ENCODE data around the gene BTG2. TPM values are rescaled to one million over a fixed set of nuclear protein-coding genes. Genes with fewer than 3 reads are reported as not detected.
A peak's percentile ranks its signal among the peaks of the same experiment; 100 is the strongest.

The BTG2 gene
- total RNA-seq, 4 donors from 2014 or later = 76.3 to 654 (median 238) TPM

- peak; percentile 73 for DNase-seq (ENCODE audit: low spot score)
- no peak for TF ChIP-seq CTCF (IDR thresholded peaks at IDR 0.05)
- ATAC-seq (ENCODE audit: low FRiP score) = peak; percentile 80
Measured at GRCh38 chr1:203326830-203327683, 21.7 kb downstream of the BTG2 start.

- DNase-seq (ENCODE audit: low spot score) (no peak), ATAC-seq (ENCODE audit: low FRiP score) (peak; percentile 24)
- no peak for TF ChIP-seq CTCF (IDR thresholded peaks at IDR 0.05)
Measured at GRCh38 chr1:203327684-203328457, 22.6 kb downstream of the BTG2 start.

GRCh38 chr1:203328714-203329122 is 23.4 kb downstream of the BTG2 start:
- no peak for TF ChIP-seq CTCF (IDR thresholded peaks at IDR 0.05)
- no peak for DNase-seq (ENCODE audit: low spot score)
- ATAC-seq (ENCODE audit: low FRiP score) = no peak

GRCh38 chr1:203331224-203331623 is 25.9 kb downstream of the BTG2 start:
- TF ChIP-seq CTCF (IDR thresholded peaks at IDR 0.05) = no peak
- ATAC-seq (ENCODE audit: low FRiP score) (no peak), DNase-seq (ENCODE audit: low spot score) (no peak)

- no peak for DNase-seq (ENCODE audit: low spot score)
- ATAC-seq (ENCODE audit: low FRiP score) = no peak
- no peak for TF ChIP-seq CTCF (IDR thresholded peaks at IDR 0.05)
Measured at GRCh38 chr1:203335503-203335902, 30.2 kb downstream of the BTG2 start.

- no peak for TF ChIP-seq CTCF (IDR thresholded peaks at IDR 0.05)
- ATAC-seq (ENCODE audit: low FRiP score) = no peak
- DNase-seq (ENCODE audit: low spot score) = no peak
Measured at GRCh38 chr1:203336097-203336496, 30.8 kb downstream of the BTG2 start.

Measured in omental fat pad (tissue), 4 donors.